Ovary (tissue), 9 donors: ENCODE data around the gene RGS2. TPM values are rescaled to one million over a fixed set of nuclear protein-coding genes. Genes with fewer than 3 reads are reported as not detected.

Experiments used
- DNase-seq, 5 donors: peaks; one replicate each; pipeline ENCODE4 v3.0.0-alpha.2; 2019 to 2020
- H3K27ac ChIP-seq, 2 donors: fragments of 200-600 bp; one replicate each; pipeline versions ENCODE4 v1.5.1 to v1.8.0; 2019 to 2022
- H3K27me3 ChIP-seq: fragments of 200-600 bp; one replicate; pipeline ENCODE4 v1.8.0; 2022
- H3K36me3 ChIP-seq: fragments of 200-600 bp; sonication (generic); one replicate; pipeline ENCODE4 v1.5.1; 2019
- H3K4me1 ChIP-seq: one replicate; pipeline ENCODE4 v1.8.1; 2013; ENCODE audit warnings: mild to moderate bottlenecking, moderate library complexity; ENCODE audit not compliant: insufficient read depth
- H3K4me3 ChIP-seq: fragments of 200-600 bp; sonication (generic); one replicate; pipeline ENCODE4 v1.5.1; 2017
- H3K9me3 ChIP-seq, 2 donors: fragments of 200-600 bp in 1 of 2; sonication (generic) in 1 of 2; one replicate each; pipeline versions ENCODE4 v1.5.1 to v1.8.1; 2013 to 2019; ENCODE audit warnings: mild to moderate bottlenecking in 1 of 2, moderate library complexity in 1 of 2
- EP300 ChIP-seq: sonication (generic); formaldehyde crosslinking; IDR thresholded peaks from one replicate; pipeline ENCODE4 v1.6.1; 2017; ENCODE audit warnings: antibody characterized with exemption
- POLR2A ChIP-seq: fragments of 450-650 bp; IDR thresholded peaks from one replicate; pipeline ENCODE4 v1.6.1; 2017; ENCODE audit warnings: antibody characterized with exemption, mild to moderate bottlenecking, moderate library complexity
- WGBS, 3 donors: extraction: QIAGEN DNeasy Blood & Tissue Kit in 1 of 3; methylation state at CpG; one replicate each; pipeline versions ENCODE4 v1.1.5 to v1.1.7; 2013 to 2017; 5-methylcytosine and 5-hydroxymethylcytosine counted together
- intact Hi-C, 4 donors: fragments of 100-400 bp; cut with DNase I; formaldehyde crosslinking; loops; one replicate each; pipeline versions ENCODE4 v1.11.0 to v1.15.1; 2022 to 2023
- polyA plus RNA-seq, 2 donors: library from polyadenylated mRNA; stranded (reverse); fragments of 200-250 nt in 1 of 2; fragments of 350-450 nt in 1 of 2; fragmentation: Illumina TruSeq in 1 of 2; extraction: RNeasy Lipid Tissue Mini Kit (QIAGEN cat#74804) in 1 of 2; gene quantifications; one replicate each; pipeline ENCODE4 v1.2.3, GENCODE V29; 2013 to 2014
- total RNA-seq, 7 donors: library from RNA; depleted of rRNA in 2 of 7; stranded (reverse); fragments of >200 nt in 2 of 7; fragmentation: NEBNext Ultra II Directional in 3 of 7; extraction: Animal tissue kit (Norgen Biotek cat#: 25700) in 3 of 7; gene quantifications; one replicate each; pipeline versions ENCODE4 v1.1.0 to v1.2.4, GENCODE V29; 2016 to 2023
- TF ChIP-seq, protein P1 (sequence below), 3 donors: fragments of 450-650 bp in 2 of 3; fragments of 200-600 bp in 1 of 3; IDR thresholded peaks; one replicate each; pipeline versions ENCODE4 v1.5.1 to v1.8.0; 2016 to 2022; ENCODE audit warnings: antibody characterized with exemption in 3 of 3, mild to moderate bottlenecking in 1 of 3
- donor health status: DM: no; HTN: no; CAD: no; lungs with moderate emphysema.
- donor health status: DM: no; HTN: no; CAD: no.
- donor health status: Bipolar disorder and iron deficiency.
- donor health status: DM: yes; HTN: yes; CAD: no.
- donor health status: DM: no; HTN: no; CAD: no.
- donor health status: DM: yes; HTN: yes; CAD: no.

The RGS2 gene
- total and polyA plus RNA-seq, 9 donors, result 31.0 to 247 (median 56.4) TPM

- Histone ChIP-seq H3K27ac (no peak overlapping the region), H3K4me1 (no peaks in the 10 kb centered on the region), H3K9me3 (no peaks in the 10 kb centered on the region), H3K36me3 (no peaks in the 10 kb centered on the region), H3K27me3 (no peaks in the 10 kb centered on the region), H3K4me3 (no peak overlapping the region)
- DNase-seq, result no peak
- 48 to 62% (median 49%) methylated on average over 1 of the region's 1 CpG for WGBS, 3 donors
- intact Hi-C loops, result no loop called here
- TF ChIP-seq POLR2A (no peak), EP300 (no peak)
- TF ChIP-seq, protein P1, sequence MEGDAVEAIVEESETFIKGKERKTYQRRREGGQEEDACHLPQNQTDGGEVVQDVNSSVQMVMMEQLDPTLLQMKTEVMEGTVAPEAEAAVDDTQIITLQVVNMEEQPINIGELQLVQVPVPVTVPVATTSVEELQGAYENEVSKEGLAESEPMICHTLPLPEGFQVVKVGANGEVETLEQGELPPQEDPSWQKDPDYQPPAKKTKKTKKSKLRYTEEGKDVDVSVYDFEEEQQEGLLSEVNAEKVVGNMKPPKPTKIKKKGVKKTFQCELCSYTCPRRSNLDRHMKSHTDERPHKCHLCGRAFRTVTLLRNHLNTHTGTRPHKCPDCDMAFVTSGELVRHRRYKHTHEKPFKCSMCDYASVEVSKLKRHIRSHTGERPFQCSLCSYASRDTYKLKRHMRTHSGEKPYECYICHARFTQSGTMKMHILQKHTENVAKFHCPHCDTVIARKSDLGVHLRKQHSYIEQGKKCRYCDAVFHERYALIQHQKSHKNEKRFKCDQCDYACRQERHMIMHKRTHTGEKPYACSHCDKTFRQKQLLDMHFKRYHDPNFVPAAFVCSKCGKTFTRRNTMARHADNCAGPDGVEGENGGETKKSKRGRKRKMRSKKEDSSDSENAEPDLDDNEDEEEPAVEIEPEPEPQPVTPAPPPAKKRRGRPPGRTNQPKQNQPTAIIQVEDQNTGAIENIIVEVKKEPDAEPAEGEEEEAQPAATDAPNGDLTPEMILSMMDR (IDR thresholded peaks at IDR 0.05), result no peak
These were observed 45.1 kb upstream of the RGS2 start for GRCh38 chr1:192763756-192764155.

- Histone ChIP-seq H3K27me3 (no peaks in the 10 kb centered on the region), H3K4me1 (no peaks in the 10 kb centered on the region), H3K4me3 (no peak overlapping the region), H3K9me3 (no peaks in the 10 kb centered on the region), H3K27ac (no peak overlapping the region), H3K36me3 (no peaks in the 10 kb centered on the region)
- WGBS, 3 donors, result 87 to 92% (median 88%) methylated on average over 2 of the region's 2 CpGs
- intact Hi-C loops, result no loop called here
- no peak for TF ChIP-seq POLR2A
- TF ChIP-seq, protein P1 (IDR thresholded peaks at IDR 0.05), result no peak
- no peak for TF ChIP-seq EP300
- no peak for DNase-seq
These were observed 44.2 kb upstream of the RGS2 start for GRCh38 chr1:192764675-192765074.

DNA sequence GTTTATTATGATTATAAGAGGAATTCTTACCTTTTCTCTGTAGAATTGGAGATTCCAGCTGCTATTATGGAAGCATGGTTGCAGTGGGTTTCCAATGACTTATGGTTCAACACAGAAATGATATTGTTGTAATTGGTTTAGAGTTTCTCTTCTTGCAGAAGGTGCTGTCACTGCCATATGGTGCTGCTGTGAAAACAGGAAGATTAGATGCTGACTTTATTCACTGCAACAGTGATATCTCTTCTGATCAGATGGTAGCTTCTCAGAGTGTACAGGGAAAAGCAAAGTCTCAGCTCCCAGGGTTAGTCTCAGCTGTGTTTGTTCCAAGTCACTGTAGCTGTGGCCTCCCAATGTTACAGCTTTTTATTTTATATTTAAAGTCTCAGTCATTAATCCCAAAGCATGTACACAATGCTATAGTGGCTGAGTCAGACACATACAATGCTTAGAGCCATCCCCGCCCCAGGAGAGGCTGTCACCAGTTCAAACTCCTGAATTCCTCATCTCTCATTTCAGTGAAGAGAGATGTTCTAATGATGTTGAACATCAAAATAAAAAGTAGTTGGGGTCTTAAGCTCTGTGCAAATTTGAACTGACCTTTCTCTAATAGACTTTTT is 42.7 kb upstream of the RGS2 start:
- Histone ChIP-seq H3K4me3 (no peak overlapping the region), H3K27me3 (no peaks in the 10 kb centered on the region), H3K9me3 (no peaks in the 10 kb centered on the region), H3K4me1 (no peaks in the 10 kb centered on the region), H3K36me3 (no peaks in the 10 kb centered on the region), H3K27ac (no peak overlapping the region)
- WGBS, 3 donors, result 91 to 100% (median 100%) methylated on average over 1 of the region's 1 CpG
- DNase-seq, result no peak
- intact Hi-C loops, result no loop called here
- TF ChIP-seq POLR2A (no peak), EP300 (no peak)
- TF ChIP-seq, protein P1 (IDR thresholded peaks at IDR 0.05), result no peak

DNA sequence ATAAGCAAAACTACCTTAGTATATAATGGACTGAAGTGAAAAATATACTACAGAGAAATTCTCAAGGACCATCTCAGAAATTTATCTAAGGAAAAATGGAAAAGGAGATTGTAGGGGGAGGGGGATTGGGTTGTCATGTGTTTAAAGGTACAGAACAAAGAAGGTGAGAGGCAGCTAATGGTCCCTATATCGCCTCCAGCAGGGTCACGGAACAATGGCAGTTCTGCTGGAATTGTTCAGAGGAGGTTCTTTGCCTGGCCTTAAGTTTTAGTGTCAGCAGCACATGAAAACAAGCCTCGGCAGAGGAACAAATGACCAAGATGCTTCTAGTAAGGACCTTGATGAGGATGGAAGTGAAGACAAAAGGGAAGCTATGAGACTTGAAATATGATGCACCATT is 42.0 kb upstream of the RGS2 start:
- no peaks in the 10 kb centered on the region for H3K4me1 ChIP-seq
- WGBS, 3 donors, result 86 to 91% (median 90%) methylated on average over 3 of the region's 3 CpGs
- H3K27me3 ChIP-seq, result no peaks in the 10 kb centered on the region
- no peaks in the 10 kb centered on the region for H3K9me3 ChIP-seq
- H3K4me3 ChIP-seq, result no peak overlapping the region
- no peak for DNase-seq
- TF ChIP-seq, protein P1 (IDR thresholded peaks at IDR 0.05), result no peak
- intact Hi-C loops, result no loop called here
- no peak overlapping the region for H3K27ac ChIP-seq
- no peaks in the 10 kb centered on the region for H3K36me3 ChIP-seq
